Measurements from ENCODE around the gene PDZRN3. TPM values are rescaled to one million over a fixed set of nuclear protein-coding genes. Genes with fewer than 3 reads are reported as not detected.

Gene PDZRN3
- total RNA-seq, 1 donor from 2014 or later: 58.6 TPM

- Mint-ChIP-seq H3K36me3 (peaks cover 3% of the 10 kb centered on the region), H3K27me3 (no peaks in the 10 kb centered on the region), H3K4me1 (ENCODE audit: unreplicated experiment) (peaks cover 3% of the 10 kb centered on the region), H3K4me3 (no peak overlapping the region), H3K27ac (no peak overlapping the region), H3K9me3 (peaks cover 10% of the 10 kb centered on the region)
- no peak for DNase-seq (ENCODE audit: extremely low spot score, unreplicated experiment)
- TF ChIP-seq, protein P1, sequence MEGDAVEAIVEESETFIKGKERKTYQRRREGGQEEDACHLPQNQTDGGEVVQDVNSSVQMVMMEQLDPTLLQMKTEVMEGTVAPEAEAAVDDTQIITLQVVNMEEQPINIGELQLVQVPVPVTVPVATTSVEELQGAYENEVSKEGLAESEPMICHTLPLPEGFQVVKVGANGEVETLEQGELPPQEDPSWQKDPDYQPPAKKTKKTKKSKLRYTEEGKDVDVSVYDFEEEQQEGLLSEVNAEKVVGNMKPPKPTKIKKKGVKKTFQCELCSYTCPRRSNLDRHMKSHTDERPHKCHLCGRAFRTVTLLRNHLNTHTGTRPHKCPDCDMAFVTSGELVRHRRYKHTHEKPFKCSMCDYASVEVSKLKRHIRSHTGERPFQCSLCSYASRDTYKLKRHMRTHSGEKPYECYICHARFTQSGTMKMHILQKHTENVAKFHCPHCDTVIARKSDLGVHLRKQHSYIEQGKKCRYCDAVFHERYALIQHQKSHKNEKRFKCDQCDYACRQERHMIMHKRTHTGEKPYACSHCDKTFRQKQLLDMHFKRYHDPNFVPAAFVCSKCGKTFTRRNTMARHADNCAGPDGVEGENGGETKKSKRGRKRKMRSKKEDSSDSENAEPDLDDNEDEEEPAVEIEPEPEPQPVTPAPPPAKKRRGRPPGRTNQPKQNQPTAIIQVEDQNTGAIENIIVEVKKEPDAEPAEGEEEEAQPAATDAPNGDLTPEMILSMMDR (conservative IDR thresholded peaks at IDR 0.05): no peak
Measured at GRCh38 chr3:73361591-73361990, 263.1 kb downstream of the PDZRN3 start.

DNA sequence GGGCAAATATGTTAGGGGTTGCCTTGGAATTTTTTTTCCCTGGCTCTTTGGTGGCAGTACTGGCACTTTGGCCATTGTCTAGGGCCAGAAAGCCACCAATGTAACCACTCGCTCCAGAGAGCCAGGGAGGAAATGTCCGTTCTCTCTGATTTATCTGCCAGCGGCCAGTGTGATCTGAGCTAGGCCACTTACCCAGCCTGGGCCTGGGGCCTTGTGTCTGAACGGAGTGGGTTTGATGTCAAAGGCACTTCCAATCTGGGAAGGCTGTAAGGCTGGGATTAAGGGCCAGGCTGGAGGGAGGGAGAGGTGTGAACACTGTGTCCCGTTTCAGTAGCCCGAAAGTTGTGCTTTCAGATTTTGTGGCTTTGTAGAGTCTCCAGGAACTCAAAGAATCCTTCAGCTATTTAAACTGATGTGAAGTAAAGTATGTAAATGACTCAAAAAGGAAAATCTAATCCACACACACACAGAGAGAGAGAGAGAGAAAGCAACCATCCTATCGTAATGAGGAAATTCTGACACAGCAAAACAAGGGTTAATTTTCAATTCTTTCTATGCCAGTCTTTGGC, 271.0 kb downstream of the PDZRN3 start:
- Mint-ChIP-seq H3K4me1 (ENCODE audit: unreplicated experiment) (peaks cover 31% of the 10 kb centered on the region), H3K36me3 (no peaks in the 10 kb centered on the region), H3K27ac (peak overlapping the region; percentile 33), H3K9me3 (no peaks in the 10 kb centered on the region), H3K27me3 (peaks cover 14% of the 10 kb centered on the region), H3K4me3 (no peak overlapping the region)
- TF ChIP-seq, protein P1 (conservative IDR thresholded peaks at IDR 0.05): no peak
- no peak for DNase-seq (ENCODE audit: extremely low spot score, unreplicated experiment)

DNA sequence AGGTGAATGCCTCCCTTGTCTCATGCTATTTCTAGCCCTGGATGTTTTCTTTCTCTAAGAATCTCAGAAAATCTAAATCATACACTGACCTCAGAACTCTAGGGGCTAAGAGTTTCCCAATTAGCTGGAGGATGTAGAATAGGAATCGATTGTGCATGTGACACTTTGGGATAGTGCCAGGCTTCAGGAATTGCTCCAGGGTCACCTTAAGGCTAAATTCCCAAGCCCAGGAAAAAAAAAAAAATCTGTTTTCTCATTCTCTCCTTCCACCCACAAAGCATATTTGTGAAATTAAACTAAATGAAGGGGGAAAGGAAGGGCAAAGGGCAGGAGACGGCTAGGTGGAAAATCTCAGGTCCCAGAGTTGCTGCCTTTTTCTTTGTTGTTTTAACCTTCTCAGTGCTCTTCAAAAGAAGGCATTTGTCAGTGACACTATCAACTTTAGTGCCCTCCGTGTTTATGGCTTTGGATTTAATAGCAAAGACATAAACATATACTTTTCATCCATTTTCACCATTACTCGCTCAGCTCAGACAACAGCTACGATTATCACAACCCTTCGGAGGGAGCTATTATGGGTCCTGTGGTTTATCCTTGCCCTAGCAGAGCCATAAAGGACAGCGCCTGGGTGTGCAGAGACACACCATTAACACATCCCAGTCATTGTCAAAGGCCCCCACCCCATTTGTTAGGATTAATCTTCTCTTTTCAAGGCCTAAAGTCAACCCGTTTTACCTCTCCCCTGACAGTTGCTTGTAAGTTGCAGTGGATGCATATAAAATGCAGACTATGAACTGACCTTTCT, 271.7 kb downstream of the PDZRN3 start:
- H3K4me1 Mint-ChIP-seq (ENCODE audit: unreplicated experiment): peaks cover 31% of the 10 kb centered on the region
- no peak for DNase-seq (ENCODE audit: extremely low spot score, unreplicated experiment)
- peaks cover 17% of the 10 kb centered on the region for H3K27me3 Mint-ChIP-seq
- H3K27ac Mint-ChIP-seq: peak overlapping the region; percentile 33
- H3K9me3 Mint-ChIP-seq: no peaks in the 10 kb centered on the region
- TF ChIP-seq, protein P1 (conservative IDR thresholded peaks at IDR 0.05): no peak
- H3K4me3 Mint-ChIP-seq: no peak overlapping the region
- H3K36me3 Mint-ChIP-seq: no peaks in the 10 kb centered on the region

DNA sequence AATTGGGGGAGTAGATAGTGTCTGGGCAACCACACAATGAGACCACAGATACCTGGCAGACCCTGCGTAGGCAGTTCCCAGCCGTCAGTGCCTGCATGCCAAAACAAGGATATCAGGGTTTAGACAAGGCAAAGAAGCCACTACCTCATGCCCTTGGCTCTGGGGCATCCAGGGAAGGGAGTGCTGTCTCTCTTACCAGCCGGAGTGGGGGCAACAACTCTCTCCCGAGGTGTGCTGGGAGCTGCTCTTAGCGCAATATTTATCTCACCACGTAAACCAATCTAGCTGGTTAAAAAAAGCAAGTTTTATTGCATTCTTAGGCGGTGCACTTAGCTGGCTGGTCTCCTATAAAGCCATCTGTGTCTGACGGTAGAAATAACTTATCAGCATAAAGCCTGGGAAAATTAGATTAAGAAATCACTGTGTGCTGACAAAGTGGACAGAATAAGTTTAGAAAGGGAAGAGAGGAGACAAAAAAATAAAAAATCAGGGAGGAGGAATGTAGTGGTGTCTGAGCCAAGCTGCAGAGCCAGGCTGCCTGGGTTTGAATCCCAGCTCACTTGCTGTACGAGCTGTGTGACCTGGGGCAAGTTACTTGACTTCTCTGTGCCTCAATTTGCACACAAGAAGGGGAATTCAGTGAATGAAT, 273.2 kb downstream of the PDZRN3 start:
- H3K9me3 Mint-ChIP-seq: no peaks in the 10 kb centered on the region
- peaks cover 35% of the 10 kb centered on the region for H3K4me1 Mint-ChIP-seq (ENCODE audit: unreplicated experiment)
- H3K27ac Mint-ChIP-seq: no peak overlapping the region
- peaks cover 18% of the 10 kb centered on the region for H3K27me3 Mint-ChIP-seq
- TF ChIP-seq, protein P1 (conservative IDR thresholded peaks at IDR 0.05): no peak
- H3K36me3 Mint-ChIP-seq: no peaks in the 10 kb centered on the region
- no peak for DNase-seq (ENCODE audit: extremely low spot score, unreplicated experiment)
- H3K4me3 Mint-ChIP-seq: no peak overlapping the region

DNA sequence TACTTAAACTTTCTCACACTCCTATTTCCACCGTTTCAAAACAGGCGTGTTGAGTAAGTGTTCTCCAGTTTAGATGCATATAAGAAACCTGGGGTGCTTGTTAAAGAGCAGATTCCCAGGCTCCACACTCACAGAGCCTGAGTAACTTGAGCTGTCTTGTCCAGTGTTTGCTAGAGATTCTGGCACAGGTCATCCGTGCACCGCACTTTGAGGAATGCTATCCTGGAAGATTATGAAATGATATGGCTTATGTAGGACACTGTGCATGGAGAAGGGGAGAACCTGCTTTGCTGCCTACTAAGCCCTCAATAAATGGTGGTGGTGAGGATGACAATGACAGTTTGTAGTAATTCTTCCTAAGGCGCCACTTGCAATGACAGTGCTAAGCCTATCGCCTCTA, 273.7 kb downstream of the PDZRN3 start:
- no peaks in the 10 kb centered on the region for H3K36me3 Mint-ChIP-seq
- H3K27ac Mint-ChIP-seq: no peak overlapping the region
- H3K9me3 Mint-ChIP-seq: no peaks in the 10 kb centered on the region
- peaks cover 19% of the 10 kb centered on the region for H3K27me3 Mint-ChIP-seq
- peaks cover 40% of the 10 kb centered on the region for H3K4me1 Mint-ChIP-seq (ENCODE audit: unreplicated experiment)
- no peak for DNase-seq (ENCODE audit: extremely low spot score, unreplicated experiment)
- H3K4me3 Mint-ChIP-seq: no peak overlapping the region
- TF ChIP-seq, protein P1 (conservative IDR thresholded peaks at IDR 0.05): no peak
